HS-5 (cell line): Measurements from ENCODE around the gene SIRT2.
"Not testable (repeated sequence)": the region's sequence is repeated elsewhere in the genome, so short reads cannot be mapped to it uniquely, and the experiment has no call there.

Source experiments
- DNase-seq: peaks from one replicate; pipeline ENCODE4 v3.0.0-alpha.2; 2012; ENCODE audit warnings: low read depth

The SIRT2 gene

GRCh38 chr19:38829203-38829602 lies 70.2 kb downstream of the SIRT2 start:
- DNase-seq, result not testable (repeated sequence)
